ENCODE data around the gene MOB3A. TPM values are rescaled to one million over a fixed set of nuclear protein-coding genes. Genes with fewer than 3 reads are reported as not detected.
A peak's percentile ranks its signal among the peaks of the same experiment; 100 is the strongest.

The MOB3A gene
- total and polyA plus RNA-seq, 2 of the 13 experiments (the other 11 are each of a cell fraction or from before 2014, with no cell fraction given) = 3.5 to 17.8 TPM

DNA sequence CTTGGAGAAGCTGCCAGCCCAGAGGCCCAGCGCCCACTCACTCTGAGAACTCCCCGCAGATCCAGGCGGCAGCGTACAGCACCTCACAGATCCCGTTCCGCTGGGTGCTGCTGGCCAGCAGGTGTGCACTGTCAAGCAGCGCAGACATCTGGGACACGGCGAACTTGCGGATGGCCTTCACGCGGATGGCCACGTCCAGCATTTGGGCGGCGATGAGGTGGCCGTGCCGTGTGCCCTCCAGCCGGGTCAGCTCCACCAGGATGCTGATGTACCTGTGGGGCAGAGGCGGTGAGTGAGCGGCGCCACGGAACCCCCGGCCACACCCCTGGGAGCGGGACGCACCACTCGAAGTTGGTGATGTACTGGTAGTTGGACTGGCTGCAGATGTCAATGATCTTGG lies 24.7 kb upstream of the MOB3A start:
- TF ChIP-seq AGO2 (optimal IDR thresholded peaks at IDR 0.05; ENCODE audit: low read depth, low read length) (peak; percentile 7), GMEB1 (CRISPR knock-in tag; IDR thresholded peaks at IDR 0.05; ENCODE audit: borderline replicate concordance) (no peak)
- no peaks in the 10 kb centered on the region for H4K20me1 ChIP-seq (ENCODE audit: insufficient read depth, low read length)
- no peaks in the 10 kb centered on the region for H3K9me3 ChIP-seq (ENCODE audit: low read length)
- H3K4me1 ChIP-seq (ENCODE audit: insufficient read depth, low read length) = no peaks in the 10 kb centered on the region
- H3K27ac ChIP-seq (ENCODE audit: extremely low read length, insufficient read depth, low read length) = no peak overlapping the region
- ChIA-PET POLR2A (no interaction called here), CTCF (ENCODE audit: low intra/inter-chr PET ratio, low total read pairs) (no interaction called here)
- FAIRE-seq (no peak), ATAC-seq (no peak), DNase-seq (ENCODE audit: low spot score) (no peak)
- no peak overlapping the region for H2AFZ ChIP-seq (ENCODE audit: low read length)
- no peak overlapping the region for H3K9ac ChIP-seq (ENCODE audit: insufficient read depth, low read depth, low read length)
- intact Hi-C loops (cut with micrococcal nuclease; ENCODE audit: unreplicated experiment) (no loop called here), in situ Hi-C loops (cut with HindIII; ENCODE audit: extremely low pct_ligation_motif_present, low pct_unique_long_range_greater_than_20kb) (no loop called here)
- no TSS peak for BruUV-seq (replicated peaks)
- H3K79me2 ChIP-seq (ENCODE audit: insufficient read depth, low read length) = no peaks in the 10 kb centered on the region
- 97% methylated on average over 26 of the region's 26 CpGs for WGBS (ENCODE audit: low lambda C conversion rate)
- H3K4me2 ChIP-seq (ENCODE audit: low read depth, low read length) = no peak overlapping the region
- H3K36me3 ChIP-seq (replicated peaks in 1 of 2; ENCODE audit: control insufficient read depth in 1 of 2, insufficient read depth in 2 of 2, low read length in 2 of 2) = peaks cover 44 to 80% of the 10 kb centered on the region in 2 experiments
- no peaks in the 10 kb centered on the region for H3K27me3 ChIP-seq (ENCODE audit: control insufficient read depth in 1 of 2, insufficient read depth in 2 of 2, low read length in 2 of 2)
- H3K4me3 ChIP-seq (replicated peaks in 1 of 3; ENCODE audit: insufficient read depth in 1 of 3, low read depth in 2 of 3, low read length in 3 of 3) = no peak overlapping the region

GRCh38 chr19:2119921-2120785 lies 24.0 kb upstream of the MOB3A start:
- no peaks in the 10 kb centered on the region for H3K4me1 ChIP-seq (ENCODE audit: insufficient read depth, low read length)
- DNase-seq (ENCODE audit: low spot score) = no peak
- H3K4me3 ChIP-seq (replicated peaks in 1 of 3; ENCODE audit: insufficient read depth in 1 of 3, low read depth in 2 of 3, low read length in 3 of 3) = no peak overlapping the region
- no TSS peak for BruUV-seq (replicated peaks)
- no peaks in the 10 kb centered on the region for H3K27me3 ChIP-seq (ENCODE audit: control insufficient read depth in 1 of 2, insufficient read depth in 2 of 2, low read length in 2 of 2)
- H3K79me2 ChIP-seq (ENCODE audit: insufficient read depth, low read length) = no peaks in the 10 kb centered on the region
- no peak for ATAC-seq
- intact Hi-C loops (cut with micrococcal nuclease; ENCODE audit: unreplicated experiment) = no loop called here
- H3K9ac ChIP-seq (ENCODE audit: insufficient read depth, low read depth, low read length) = no peak overlapping the region
- H4K20me1 ChIP-seq (ENCODE audit: insufficient read depth, low read length) = 0 out of 2 replicates have a peak, but pooled peaks cover 2% of the 10 kb centered on the region
- H3K9me3 ChIP-seq (ENCODE audit: low read length) = no peaks in the 10 kb centered on the region
- H2AFZ ChIP-seq (ENCODE audit: low read length) = no peak overlapping the region
- CTCF ChIA-PET (ENCODE audit: low intra/inter-chr PET ratio, low total read pairs) = no interaction called here
- no peak overlapping the region for H3K4me2 ChIP-seq (ENCODE audit: low read depth, low read length)
- peaks cover 49 to 87% of the 10 kb centered on the region in 2 experiments for H3K36me3 ChIP-seq (replicated peaks in 1 of 2; ENCODE audit: control insufficient read depth in 1 of 2, insufficient read depth in 2 of 2, low read length in 2 of 2)
- no peak overlapping the region for H3K27ac ChIP-seq (ENCODE audit: extremely low read length, insufficient read depth, low read length)
- FAIRE-seq = no peak
- over 99% methylated on average over 10 of the region's 31 CpGs for WGBS (ENCODE audit: low lambda C conversion rate)
- POLR2A ChIA-PET = no interaction called here
- no peak for TF ChIP-seq ATF4 (CRISPR knock-in tag; IDR thresholded peaks at IDR 0.05)
- peak; percentile 51 for TF ChIP-seq AGO2 (optimal IDR thresholded peaks at IDR 0.05; ENCODE audit: low read depth, low read length)
- TF ChIP-seq REPIN1 (CRISPR knock-in tag; IDR thresholded peaks at IDR 0.05; ENCODE audit: borderline replicate concordance, low read depth) = no peak
- TF ChIP-seq ZNF33B (CRISPR knock-in tag; IDR thresholded peaks at IDR 0.05) = no peak
- in situ Hi-C loops (cut with HindIII; ENCODE audit: extremely low pct_ligation_motif_present, low pct_unique_long_range_greater_than_20kb) = no loop called here

All from HepG2 (cell line).